GM23248 (cell line): ENCODE data around the gene RCSD1. TPM values are rescaled to one million over a fixed set of nuclear protein-coding genes. Genes with fewer than 3 reads are reported as not detected.

Experiments
- DNase-seq: peaks from one replicate; pipeline ENCODE4 v3.0.0-alpha.2; 2015
- H2AFZ ChIP-seq: fragments of 200-600 bp; sonication (generic); 2 replicates; pipeline ENCODE4 v1.6.1; 2016; ENCODE audit warnings: antibody characterized with exemption
- H3F3A ChIP-seq: fragments of 200-600 bp; sonication (generic); 2 replicates; pipeline ENCODE4 v1.6.1; 2016; ENCODE audit warnings: mild to moderate bottlenecking, antibody characterized with exemption, mixed run types; ENCODE audit not compliant: insufficient read depth
- H3K27ac ChIP-seq: fragments of 200-600 bp; sonication (generic); 2 replicates; pipeline ENCODE4 v1.5.1; 2016; ENCODE audit warnings: mild to moderate bottlenecking
- H3K27me3 ChIP-seq: fragments of 200-600 bp; sonication (generic); replicated peaks from 2 replicates; pipeline ENCODE4 v1.6.1; 2016; ENCODE audit warnings: mild to moderate bottlenecking; ENCODE audit not compliant: insufficient read depth
- H3K36me3 ChIP-seq: fragments of 200-600 bp; sonication (generic); 2 replicates; pipeline ENCODE4 v1.6.1; 2016; ENCODE audit warnings: low read depth, mild to moderate bottlenecking
- H3K4me1 ChIP-seq: fragments of 200-600 bp; sonication (generic); 2 replicates; pipeline ENCODE4 v1.6.1; 2016; ENCODE audit warnings: mild to moderate bottlenecking; ENCODE audit not compliant: insufficient read depth
- H3K4me2 ChIP-seq: fragments of 200-600 bp; sonication (generic); one replicate; pipeline ENCODE4 v1.6.1; 2016; ENCODE audit warnings: mild to moderate bottlenecking; ENCODE audit not compliant: unreplicated experiment
- H3K4me3 ChIP-seq: fragments of 200-600 bp; sonication (generic); 2 replicates; pipeline ENCODE4 v1.5.1; 2016; ENCODE audit warnings: mild to moderate bottlenecking
- H3K79me2 ChIP-seq: fragments of 200-600 bp; sonication (generic); 2 replicates; pipeline ENCODE4 v1.6.1; 2016; ENCODE audit warnings: mild to moderate bottlenecking; ENCODE audit not compliant: insufficient read depth
- H3K9ac ChIP-seq: fragments of 200-600 bp; sonication (generic); 2 replicates; pipeline ENCODE4 v1.6.1; 2016; ENCODE audit warnings: mild to moderate bottlenecking
- H3K9me2 ChIP-seq: fragments of 200-600 bp; sonication (generic); 2 replicates; pipeline ENCODE4 v1.6.1; 2016; ENCODE audit warnings: mixed run types, mild to moderate bottlenecking, moderate library complexity; ENCODE audit not compliant: insufficient read depth
- H3K9me3 ChIP-seq: fragments of 200-600 bp; sonication (generic); one replicate; pipeline ENCODE4 v1.6.1; 2017; ENCODE audit warnings: low read depth
- H4K20me1 ChIP-seq: fragments of 200-600 bp; sonication (generic); 2 replicates; pipeline ENCODE4 v1.6.0; 2016; ENCODE audit not compliant: insufficient read depth
- EZH2 ChIP-seq: fragments of 200-600 bp; sonication (generic); IDR thresholded peaks from 2 replicates; pipeline ENCODE4 v1.6.1; 2018; ENCODE audit warnings: antibody characterized with exemption, mild to moderate bottlenecking; ENCODE audit not compliant: insufficient read depth, poor library complexity, severe bottlenecking
- EZH2phosphoT487 ChIP-seq: fragments of 200-600 bp; sonication (generic); IDR thresholded peaks from 2 replicates; pipeline ENCODE4 v1.6.1; 2018; ENCODE audit warnings: antibody characterized with exemption, moderate library complexity, mild to moderate bottlenecking, low read depth; ENCODE audit not compliant: insufficient read depth
- WGBS, 2 experiments: methylation state at CpG; one replicate each; pipeline ENCODE4 v1.1.6; 2015 to 2017; ENCODE audit warnings: low lambda C conversion rate in 2 of 2, low coverage in 1 of 2; ENCODE audit errors: missing lambda C conversion rate in 2 of 2; 5-methylcytosine and 5-hydroxymethylcytosine counted together
- in situ Hi-C: fragments of 300-500 bp; cut with MboI; formaldehyde crosslinking; loops from 2 replicates; pipeline ENCODE4 v1.15.0; 2020
- polyA plus RNA-seq: library from polyadenylated mRNA; unstranded; fragments of >200 nt; fragmentation: Nextera tagmentation; extraction: Ambion mirVana; gene quantifications from 2 replicates; pipeline ENCODE4 v1.2.1, GENCODE V29; 2016
- total RNA-seq: library from RNA; depleted of rRNA; stranded (reverse); fragments of >200 nt; shearing (Covaris generic); gene quantifications from 2 replicates; pipeline ENCODE4 v1.2.3, GENCODE V29; 2014

Gene RCSD1
- total and polyA plus RNA-seq, 2 experiments from 2014 or later = 0.22 to 0.23 TPM

DNA sequence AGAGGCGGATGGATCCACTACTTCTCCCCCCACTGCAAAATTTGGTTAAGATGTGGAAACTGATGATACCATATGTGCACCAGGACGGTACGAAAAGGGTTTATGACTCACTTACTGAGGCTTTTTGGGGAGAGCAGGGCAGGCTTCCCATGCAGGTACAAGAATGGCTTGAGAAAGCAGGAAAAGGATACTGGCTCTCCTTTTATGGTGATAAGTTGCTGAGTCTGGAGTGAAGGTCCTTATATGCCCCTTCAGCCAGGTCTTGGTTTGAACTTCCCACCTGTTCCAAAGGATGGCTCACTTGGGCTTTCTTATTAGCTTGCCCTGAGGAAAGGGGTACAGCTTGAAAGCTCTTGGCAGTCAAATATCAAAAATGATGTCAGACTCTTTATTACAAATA, 114.9 kb downstream of the RCSD1 start:
- H3K27ac ChIP-seq = no peak overlapping the region
- WGBS, 2 experiments = 69 to 82% methylated on average over 3 of the region's 3 CpGs
- TF ChIP-seq EZH2phosphoT487 (no peak), EZH2 (no peak)
- no peaks in the 10 kb centered on the region for H3K27me3 ChIP-seq
- H4K20me1 ChIP-seq = peaks cover 7% of the 10 kb centered on the region; the same call in 1 of the 2 replicates
- H3K9ac ChIP-seq = no peak overlapping the region
- H3K4me2 ChIP-seq = no peak overlapping the region
- H2AFZ ChIP-seq = no peak overlapping the region
- peaks cover 100% of the 10 kb centered on the region for H3K79me2 ChIP-seq
- peaks cover 44% of the 10 kb centered on the region for H3K4me1 ChIP-seq
- no peak overlapping the region for H3K4me3 ChIP-seq
- in situ Hi-C loops = no loop called here
- H3K36me3 ChIP-seq = no peaks in the 10 kb centered on the region
- no peak for DNase-seq
- H3K9me3 ChIP-seq = no peaks in the 10 kb centered on the region
- H3K9me2 ChIP-seq = no peaks in the 10 kb centered on the region; the same call in 1 of the 2 replicates
- peaks cover 32% of the 10 kb centered on the region for H3F3A ChIP-seq

DNA sequence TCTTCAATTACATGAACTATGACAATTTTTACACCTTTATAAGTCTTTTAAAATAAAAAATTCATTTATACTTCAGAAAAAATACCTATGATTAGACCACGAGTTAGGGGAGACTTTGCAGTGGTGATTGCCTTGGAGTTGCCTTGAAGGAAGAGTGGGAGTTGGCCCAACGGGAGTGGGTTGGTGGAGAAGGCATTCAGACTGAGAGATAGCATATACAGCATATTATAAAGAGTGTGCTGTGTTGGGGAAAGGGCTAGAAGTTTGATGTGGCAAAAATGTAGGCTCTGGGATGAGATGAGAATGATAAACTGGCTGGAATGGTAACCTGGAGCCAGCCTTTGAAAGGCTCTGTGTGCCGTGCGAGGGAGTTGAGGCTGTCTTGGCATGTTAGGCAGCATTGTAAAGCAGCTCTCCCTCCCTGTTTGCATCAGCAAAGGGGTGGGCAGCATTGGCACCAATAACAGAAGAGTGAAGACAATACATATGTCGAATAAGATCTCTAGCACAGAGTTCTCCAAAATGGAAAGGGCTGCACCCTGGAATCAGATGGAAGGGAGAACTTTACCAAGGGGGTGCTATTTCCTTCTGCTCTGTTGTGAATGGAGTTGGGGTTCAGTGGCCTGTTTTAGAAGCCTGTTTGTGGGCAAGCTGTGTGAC, 116.1 kb downstream of the RCSD1 start:
- Histone ChIP-seq H3K9me2 (peaks cover 3% of the 10 kb centered on the region), H3K4me3 (no peak overlapping the region), H3K79me2 (peaks cover 100% of the 10 kb centered on the region), H4K20me1 (peaks cover 7% of the 10 kb centered on the region; the same call in 1 of the 2 replicates), H2AFZ (no peak overlapping the region), H3K9ac (no peak overlapping the region), H3K27ac (no peak overlapping the region), H3K36me3 (no peaks in the 10 kb centered on the region), H3K4me1 (peaks cover 56% of the 10 kb centered on the region), H3K9me3 (no peaks in the 10 kb centered on the region), H3K4me2 (no peak overlapping the region), H3F3A (peaks cover 36% of the 10 kb centered on the region), H3K27me3 (no peaks in the 10 kb centered on the region)
- WGBS, 2 experiments = 75 to 79% methylated on average over 5 of the region's 5 CpGs
- DNase-seq = no peak
- TF ChIP-seq EZH2 = no peak
- TF ChIP-seq EZH2phosphoT487 = no peak
- in situ Hi-C loops = no loop called here

GRCh38 chr1:167746988-167747655, 117.1 kb downstream of the RCSD1 start:
- H3K9ac ChIP-seq = no peak overlapping the region
- in situ Hi-C loops = no loop called here
- no peak overlapping the region for H3K27ac ChIP-seq
- TF ChIP-seq EZH2 (no peak), EZH2phosphoT487 (no peak)
- no peak for DNase-seq
- peaks cover 4% of the 10 kb centered on the region for H3K9me2 ChIP-seq
- no peak overlapping the region for H2AFZ ChIP-seq
- peaks cover 7% of the 10 kb centered on the region; the same call in 1 of the 2 replicates for H4K20me1 ChIP-seq
- peaks cover 42% of the 10 kb centered on the region for H3F3A ChIP-seq
- H3K4me3 ChIP-seq = no peak overlapping the region
- no peaks in the 10 kb centered on the region for H3K9me3 ChIP-seq
- H3K79me2 ChIP-seq = peaks cover 100% of the 10 kb centered on the region
- peaks cover 66% of the 10 kb centered on the region for H3K4me1 ChIP-seq
- no peaks in the 10 kb centered on the region for H3K27me3 ChIP-seq
- 80 to 82% methylated on average over 7 of the region's 7 CpGs for WGBS, 2 experiments
- H3K4me2 ChIP-seq = no peak overlapping the region
- H3K36me3 ChIP-seq = no peaks in the 10 kb centered on the region

- WGBS, 2 experiments = 94 to 100% methylated on average over 1 of the region's 1 CpG
- Histone ChIP-seq H3K9me2 (peaks cover 4% of the 10 kb centered on the region), H3K27me3 (no peaks in the 10 kb centered on the region), H3K4me3 (no peak overlapping the region), H3K4me2 (no peak overlapping the region), H3K9ac (no peak overlapping the region), H3K27ac (no peak overlapping the region), H4K20me1 (peaks cover 7% of the 10 kb centered on the region; the same call in 1 of the 2 replicates), H3K4me1 (peaks cover 74% of the 10 kb centered on the region), H2AFZ (no peak overlapping the region), H3K79me2 (peaks cover 100% of the 10 kb centered on the region), H3K36me3 (no peaks in the 10 kb centered on the region), H3K9me3 (no peaks in the 10 kb centered on the region), H3F3A (peaks cover 41% of the 10 kb centered on the region)
- in situ Hi-C loops = no loop called here
- TF ChIP-seq EZH2 (no peak), EZH2phosphoT487 (no peak)
- DNase-seq = no peak
These were observed 118.0 kb downstream of the RCSD1 start for GRCh38 chr1:167747988-167748387.
